SIG-M5 treated with dmso at 0.1 percent for 504 hours (cell line): ENCODE measurements around the gene TFPT.
A peak's percentile ranks its signal among the peaks of the same experiment; 100 is the strongest.
"Not testable (repeated sequence)": the region's sequence is repeated elsewhere in the genome, so short reads cannot be mapped to it uniquely, and the experiment has no call there.

Source experiments
- DNase-seq: peaks from one replicate; lab custom pipeline; 2025; ENCODE audit not compliant: unreplicated experiment; lab: John Stamatoyannopoulos, UW

TFPT gene

GRCh38 chr19:54124393-54124792 lies 8.9 kb upstream of the TFPT start:
- DNase-seq = no peak

DNA sequence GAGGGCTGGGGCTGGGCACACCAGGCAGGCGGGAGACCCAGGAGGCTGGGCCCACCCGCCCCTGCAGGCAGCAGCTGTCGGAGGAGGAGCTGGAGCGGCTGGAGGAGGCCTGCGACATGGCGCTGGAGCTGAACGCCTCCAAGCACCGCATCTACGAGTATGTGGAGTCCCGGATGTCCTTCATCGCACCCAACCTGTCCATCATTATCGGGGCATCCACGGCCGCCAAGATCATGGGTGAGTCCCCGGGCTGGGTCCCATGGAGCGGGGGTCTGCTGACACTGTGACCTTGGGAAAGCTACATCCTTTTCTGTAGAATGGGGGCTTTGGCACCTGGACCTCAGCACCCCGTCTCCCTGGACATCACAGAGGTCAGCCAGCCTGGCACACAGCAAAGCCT lies 8.2 kb upstream of the TFPT start:
- DNase-seq = no peak

DNA sequence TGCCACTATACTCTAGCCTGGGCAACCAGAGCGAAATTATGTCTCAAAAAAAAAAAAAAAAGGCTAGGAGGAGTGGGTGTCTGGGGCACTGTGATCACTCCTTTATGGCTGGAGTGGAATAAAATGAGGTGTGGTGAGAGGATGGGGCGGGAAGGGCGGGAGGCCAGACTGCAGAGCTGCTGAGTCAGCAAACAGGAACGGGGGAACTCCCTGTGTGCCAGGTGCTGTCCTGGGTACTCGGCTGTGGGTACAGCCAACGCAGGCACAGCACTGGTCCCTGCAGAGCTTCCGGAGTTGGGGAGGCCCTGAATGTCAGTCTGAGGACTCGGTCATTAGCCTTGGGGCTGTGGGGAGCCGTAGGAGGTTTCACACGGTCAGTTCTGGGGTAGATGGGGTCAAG lies 5.8 kb upstream of the TFPT start:
- DNase-seq = no peak

DNA sequence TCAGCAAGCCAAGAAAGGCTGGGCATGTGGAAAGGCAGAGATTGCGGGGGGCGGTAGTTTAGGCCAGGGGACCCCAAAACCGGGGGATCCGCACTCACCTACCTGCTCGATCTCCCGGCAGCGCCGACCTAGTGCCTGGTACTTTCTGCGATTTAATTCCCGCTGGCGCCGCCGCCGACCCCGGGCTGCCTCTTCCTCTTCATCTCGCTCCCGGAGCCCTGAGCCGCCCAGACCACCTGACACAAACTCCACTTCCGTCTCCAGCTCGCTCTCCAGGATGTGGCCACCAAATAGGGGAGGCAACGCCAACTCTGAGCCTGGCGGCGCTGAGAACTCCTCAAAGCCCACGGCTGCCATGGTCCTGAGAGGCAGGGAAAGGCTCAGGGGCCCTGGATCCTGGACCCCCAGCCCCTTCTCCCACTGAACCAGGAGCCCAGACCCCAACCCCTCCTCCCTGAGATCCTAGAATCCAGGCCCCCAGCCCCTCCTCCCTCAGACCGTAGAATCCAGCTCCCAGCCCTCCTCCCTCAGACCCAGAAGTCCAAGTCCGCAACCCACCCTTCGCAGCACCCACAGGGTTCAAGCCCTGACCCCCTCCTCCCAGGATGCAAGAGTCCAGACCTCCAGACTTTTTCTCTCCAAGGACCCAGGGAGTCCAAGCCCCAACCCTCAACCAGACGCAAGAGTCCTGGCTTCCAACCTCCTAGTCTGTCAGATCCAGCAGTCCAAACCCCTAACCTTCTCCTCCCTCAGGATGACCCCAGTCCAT lies 933 bp downstream of the TFPT start:
- DNase-seq = peak; percentile 81

DNA sequence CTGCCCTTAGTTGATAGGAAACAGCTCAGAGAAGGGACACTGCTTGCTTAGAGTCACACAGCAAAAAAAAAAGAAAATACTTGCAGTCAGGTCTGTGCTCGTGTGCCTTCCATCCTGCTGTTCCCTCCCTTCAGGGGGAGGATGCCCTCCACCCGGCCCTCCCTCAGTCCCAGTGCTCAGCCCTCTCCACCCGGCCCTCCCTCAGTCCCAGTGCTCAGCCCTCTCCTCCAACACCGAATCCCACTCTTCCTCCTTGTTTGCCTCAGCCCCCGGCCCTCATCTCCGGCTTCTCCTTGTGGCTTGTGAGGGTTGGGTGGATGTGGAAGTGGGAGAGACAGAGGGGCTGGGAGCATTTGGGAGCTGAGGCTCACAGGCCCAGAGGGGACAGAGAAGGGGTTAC lies 5.8 kb downstream of the TFPT start:
- DNase-seq = no peak

DNA sequence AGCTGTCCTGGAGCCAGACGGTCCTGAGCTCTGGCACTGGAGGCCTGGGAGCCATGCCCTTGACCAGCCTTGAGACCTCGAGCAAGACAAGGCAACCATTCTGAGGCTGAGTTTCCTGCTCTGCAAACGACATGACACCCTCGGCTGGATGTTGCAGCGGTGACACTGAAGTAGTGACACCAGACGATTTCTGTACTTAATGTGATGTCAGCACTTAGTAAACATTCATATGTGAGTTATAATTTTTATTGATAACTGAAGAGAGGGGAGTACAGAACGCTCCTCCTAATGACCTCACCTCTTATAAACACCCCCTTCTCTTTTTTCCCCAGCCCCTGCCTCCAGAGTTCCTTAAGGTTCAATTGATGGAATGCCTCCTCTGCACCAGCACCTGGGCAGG lies 7.0 kb downstream of the TFPT start:
- no peak for DNase-seq

DNA sequence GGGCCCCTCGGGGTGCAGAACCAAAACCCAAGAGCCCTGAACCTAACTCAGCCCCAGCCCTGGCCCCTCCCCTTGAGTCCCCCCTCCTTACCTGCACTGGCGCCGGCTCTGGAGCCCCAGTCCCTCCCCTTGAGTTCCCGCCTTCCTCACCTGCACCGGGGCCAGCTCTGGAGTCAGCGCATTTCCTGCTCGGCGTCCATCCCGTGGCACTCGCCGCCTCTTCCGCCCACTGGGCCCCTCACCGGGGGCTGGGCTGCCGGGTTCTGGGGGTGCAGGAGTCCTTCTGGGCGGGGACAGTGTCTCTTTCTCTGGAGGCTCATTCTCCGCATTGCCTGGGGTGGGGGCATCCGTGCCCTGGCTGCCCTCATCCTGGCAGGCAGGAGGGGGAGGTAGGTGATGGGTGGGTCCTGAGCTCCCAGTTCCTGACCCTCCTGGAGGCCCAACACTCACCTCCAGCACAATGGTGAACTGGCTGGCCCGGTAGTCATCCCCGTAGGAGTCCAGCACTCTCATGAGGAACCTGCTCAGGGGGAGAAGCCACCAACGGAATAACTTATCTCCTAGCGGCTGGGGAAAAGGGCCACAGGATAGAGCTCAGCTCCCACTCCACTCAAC lies 7.5 kb downstream of the TFPT start:
- no peak for DNase-seq

GRCh38 chr19:54106716-54107115 lies 8.7 kb downstream of the TFPT start:
- no peak for DNase-seq

DNA sequence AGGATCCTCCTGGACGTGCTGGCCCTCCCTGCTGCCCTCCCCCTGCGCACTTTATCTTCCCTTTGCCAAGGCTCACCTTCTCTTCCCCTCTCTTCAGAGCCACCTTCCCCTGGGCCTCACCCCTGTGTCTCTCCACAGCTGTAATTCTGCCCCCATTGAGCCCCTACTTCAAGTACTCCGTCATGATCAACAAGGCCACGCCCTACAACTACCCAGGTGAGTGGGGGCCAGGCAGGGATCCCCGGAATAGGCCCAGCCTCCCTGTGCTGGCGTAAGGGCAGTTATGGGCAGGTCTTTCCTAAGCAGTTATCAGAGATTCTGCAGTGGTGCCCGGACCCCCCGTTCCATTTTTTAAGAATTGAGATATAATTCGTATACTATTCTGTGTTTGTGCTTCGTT lies 9.7 kb downstream of the TFPT start:
- DNase-seq = no peak

DNA sequence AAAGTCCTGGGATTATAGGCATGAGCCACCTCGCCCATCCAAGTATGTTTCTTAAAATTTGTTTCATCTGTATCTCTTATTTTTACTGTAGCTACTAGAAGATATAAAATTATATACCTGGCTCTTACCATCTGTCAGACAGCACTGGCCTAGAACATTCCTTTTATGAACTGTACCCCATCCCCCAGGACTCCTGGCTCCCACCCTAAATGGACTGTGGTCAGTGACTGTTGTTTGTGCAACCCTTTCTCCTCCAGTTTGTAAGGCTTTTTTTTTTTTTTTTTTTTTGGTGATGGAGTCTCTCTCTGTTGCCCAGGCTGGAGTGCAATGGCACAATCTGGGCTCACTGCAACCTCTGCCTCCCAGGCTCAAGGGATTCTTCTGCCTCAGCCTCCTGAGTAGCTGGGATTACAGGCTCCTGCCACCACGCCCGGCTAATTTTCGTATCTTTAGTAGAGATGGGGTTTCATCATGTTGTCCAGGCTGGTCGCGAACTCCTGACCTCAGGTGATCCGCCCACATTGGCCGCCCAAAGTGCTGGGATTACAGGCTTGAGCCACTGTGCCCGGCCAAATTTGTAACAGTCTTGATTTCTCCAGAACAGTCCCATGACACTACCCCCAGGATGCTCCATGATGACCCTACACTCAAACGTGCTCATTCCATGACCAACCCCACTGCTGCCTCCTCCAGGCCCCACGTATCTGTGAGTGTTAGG lies 10.3 kb downstream of the TFPT start:
- DNase-seq = no peak

DNA sequence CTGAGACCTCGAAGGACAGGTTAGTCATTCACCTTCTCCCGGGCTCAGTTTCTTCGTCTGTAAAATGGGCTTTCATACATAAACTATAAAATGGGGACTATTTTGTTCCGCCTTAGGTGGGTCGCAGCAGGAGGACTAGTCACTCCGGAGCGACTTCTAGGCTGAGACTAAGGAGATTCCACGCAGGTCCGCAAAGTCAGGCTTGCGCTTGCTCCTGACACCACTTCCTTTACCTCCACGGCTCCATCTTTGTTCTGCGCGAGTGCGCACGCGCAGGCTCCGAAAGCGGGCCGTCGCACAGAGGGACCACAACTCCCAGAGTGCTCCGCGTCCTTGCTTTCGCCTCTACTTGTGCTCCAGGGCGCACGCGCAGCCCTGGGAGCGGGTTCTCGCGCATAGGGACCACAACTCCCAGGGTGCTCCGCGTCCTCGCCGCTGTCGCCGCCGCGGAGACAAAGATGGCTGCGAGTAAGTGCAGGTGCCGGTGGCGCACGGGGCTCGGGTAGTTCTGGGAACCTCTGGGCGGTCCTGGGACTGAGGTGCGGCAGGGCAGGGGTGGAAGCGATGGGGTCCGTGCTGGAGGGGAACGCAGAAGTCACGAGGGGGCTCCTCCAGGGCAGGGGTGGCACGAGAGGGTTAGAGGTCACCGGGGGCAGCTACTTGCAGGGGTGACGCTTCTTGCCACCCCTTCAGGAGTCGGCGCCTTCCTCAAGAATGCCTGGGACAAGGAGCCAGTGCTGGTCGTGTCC lies 12.9 kb downstream of the TFPT start, which contains the start of gene NDUFA3:
NDUFA3 (plus strand) TSS at position 435 of the 749 bp plus-strand sequence; CDS start at position 459, 24 bp downstream.
- peak; percentile 96 for DNase-seq

- peak; percentile 86 for DNase-seq
Observed at GRCh38 chr19:54100561-54100960, 14.9 kb downstream of the TFPT start, which contains the start of gene OSCAR. Gene OSCAR (minus strand): TSS chr19:54100803. CDS start chr19:54100792, 11 bp downstream.

DNA sequence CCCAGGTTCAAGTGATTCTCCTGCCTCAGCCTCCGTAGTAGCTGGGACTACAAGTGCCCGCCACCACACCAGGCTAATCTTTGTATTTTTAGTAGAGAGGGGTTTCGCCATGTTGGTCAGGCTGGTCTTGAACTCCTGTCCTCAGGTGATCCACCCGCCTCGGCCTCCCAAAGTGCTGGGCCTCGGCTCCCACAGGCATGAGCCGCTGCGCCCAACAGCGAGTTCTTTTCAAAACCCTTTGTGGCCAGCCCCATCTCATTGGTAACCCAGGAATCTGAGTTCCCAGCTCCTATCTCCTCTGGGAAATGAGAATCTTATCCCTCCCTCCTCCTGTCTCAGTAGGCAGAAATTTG lies 15.6 kb downstream of the TFPT start:
- not testable (repeated sequence) for DNase-seq

- no peak for DNase-seq
Observed at GRCh38 chr19:54099190-54099902, 16.1 kb downstream of the TFPT start.

DNA sequence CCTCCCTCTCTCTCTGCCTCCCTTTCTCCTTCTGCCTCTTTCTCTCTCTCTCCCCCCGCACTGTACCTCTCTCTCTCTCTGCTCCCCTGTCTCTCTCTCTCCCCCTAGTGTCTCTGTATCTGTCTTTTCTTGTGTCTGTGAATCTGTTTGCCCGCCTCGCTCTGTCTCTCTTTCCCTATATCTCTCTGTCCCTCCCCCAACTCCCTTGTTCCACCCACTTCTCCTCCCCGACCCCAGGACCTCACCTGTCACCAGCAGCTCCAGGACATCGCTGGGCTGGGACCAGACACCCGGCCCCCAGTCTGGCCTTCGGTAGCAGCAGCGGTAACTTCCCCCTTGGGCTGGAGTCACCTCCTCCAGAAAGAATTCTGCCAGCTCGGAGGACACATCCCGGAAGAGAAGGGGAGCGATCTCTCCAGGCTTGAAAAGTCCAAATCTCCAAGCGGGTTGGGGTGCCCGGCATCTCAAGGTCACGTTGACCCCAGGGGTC lies 18.8 kb downstream of the TFPT start:
- peak; percentile 48 for DNase-seq

GRCh38 chr19:54095859-54096616 lies 19.4 kb downstream of the TFPT start:
- not testable (repeated sequence) for DNase-seq

GRCh38 chr19:54095136-54095858 lies 20.2 kb downstream of the TFPT start:
- no peak for DNase-seq

DNA sequence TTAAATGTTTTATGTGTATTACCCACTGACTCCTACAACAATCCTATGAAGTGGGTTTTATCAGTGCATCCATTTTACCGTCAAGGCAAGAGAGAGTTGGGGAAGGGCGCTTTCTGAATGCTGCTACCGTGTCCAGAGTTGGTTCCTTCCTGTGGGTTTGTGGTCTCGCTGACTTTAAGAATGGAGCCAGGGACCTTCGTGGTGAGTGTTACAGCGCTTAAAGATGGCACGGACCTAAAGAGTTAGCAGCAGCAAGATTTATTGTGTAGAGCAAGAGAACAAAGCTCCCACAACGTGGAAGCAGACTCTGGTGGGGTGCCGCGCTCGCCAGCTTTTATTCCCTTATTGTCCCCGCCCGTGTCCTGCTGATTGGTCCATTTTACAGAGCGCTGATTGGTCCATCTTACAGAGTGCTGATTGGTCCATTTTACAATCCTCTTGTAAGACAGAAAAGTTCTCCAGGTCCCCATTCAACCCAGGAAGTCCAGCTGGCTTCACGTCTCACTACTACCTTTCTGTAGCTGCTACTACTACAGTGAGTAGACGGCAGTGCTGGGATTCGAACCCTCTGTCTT lies 20.9 kb downstream of the TFPT start:
- no peak for DNase-seq

DNA sequence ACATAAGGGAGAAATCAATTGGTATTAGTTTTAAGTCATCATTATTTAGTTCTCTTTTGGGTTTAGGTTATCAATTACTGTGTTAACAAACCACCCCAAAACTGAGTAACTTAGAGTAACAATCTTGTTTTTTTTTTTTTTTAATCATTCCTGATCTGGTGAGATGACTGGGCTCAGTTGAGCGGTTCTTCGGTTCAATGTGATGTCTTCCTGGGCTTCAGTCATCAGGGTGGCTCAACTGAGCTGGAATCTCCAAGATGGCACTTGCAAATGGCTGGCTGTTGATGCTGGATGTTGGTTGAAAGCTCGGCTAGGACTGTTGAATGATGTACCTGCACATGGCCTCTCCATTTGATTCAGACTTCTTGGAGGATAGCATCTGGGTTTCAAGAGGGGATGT lies 31.0 kb downstream of the TFPT start:
- no peak for DNase-seq
